ENCODE measurements around the gene B4GALNT2.
"Not testable (repeated sequence)": the region's sequence is repeated elsewhere in the genome, so short reads cannot be mapped to it uniquely, and the experiment has no call there.

Gene B4GALNT2

DNA sequence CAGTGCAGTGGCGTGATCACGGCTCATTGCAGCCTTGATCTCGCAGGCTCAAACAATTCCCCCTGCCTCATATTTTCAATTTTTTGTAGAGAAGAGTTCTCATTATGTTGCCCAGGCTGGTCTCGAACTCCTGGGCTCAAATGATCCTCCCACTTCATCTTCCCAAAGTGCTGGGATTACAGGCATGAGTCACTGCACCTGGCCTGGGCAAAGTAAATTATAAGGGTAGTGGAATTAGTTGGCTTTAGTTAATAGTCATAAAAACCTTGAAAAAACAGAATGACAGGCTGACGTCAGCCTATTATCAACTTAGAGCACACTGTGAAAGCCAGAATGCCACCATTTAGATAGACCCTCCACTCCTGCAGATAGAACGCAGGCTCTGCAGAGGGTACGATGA is 43.5 kb upstream of the B4GALNT2 start:
- DNase-seq, result no peak
- no peaks in the 10 kb centered on the region for H3K4me1 ChIP-seq
- intact Hi-C loops (cut with DNase I; ENCODE audit: low total_unique reads), result no loop called here
- H3K27me3 ChIP-seq, result peaks cover 0 to 50% of the 10 kb centered on the region in 2 donors
- no peaks in the 10 kb centered on the region for H3K9me3 ChIP-seq
- H3K27ac ChIP-seq, result no peak overlapping the region
- no peaks in the 10 kb centered on the region for H3K36me3 ChIP-seq
- no peak overlapping the region for H3K4me3 ChIP-seq
- TF ChIP-seq, protein P1, sequence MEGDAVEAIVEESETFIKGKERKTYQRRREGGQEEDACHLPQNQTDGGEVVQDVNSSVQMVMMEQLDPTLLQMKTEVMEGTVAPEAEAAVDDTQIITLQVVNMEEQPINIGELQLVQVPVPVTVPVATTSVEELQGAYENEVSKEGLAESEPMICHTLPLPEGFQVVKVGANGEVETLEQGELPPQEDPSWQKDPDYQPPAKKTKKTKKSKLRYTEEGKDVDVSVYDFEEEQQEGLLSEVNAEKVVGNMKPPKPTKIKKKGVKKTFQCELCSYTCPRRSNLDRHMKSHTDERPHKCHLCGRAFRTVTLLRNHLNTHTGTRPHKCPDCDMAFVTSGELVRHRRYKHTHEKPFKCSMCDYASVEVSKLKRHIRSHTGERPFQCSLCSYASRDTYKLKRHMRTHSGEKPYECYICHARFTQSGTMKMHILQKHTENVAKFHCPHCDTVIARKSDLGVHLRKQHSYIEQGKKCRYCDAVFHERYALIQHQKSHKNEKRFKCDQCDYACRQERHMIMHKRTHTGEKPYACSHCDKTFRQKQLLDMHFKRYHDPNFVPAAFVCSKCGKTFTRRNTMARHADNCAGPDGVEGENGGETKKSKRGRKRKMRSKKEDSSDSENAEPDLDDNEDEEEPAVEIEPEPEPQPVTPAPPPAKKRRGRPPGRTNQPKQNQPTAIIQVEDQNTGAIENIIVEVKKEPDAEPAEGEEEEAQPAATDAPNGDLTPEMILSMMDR (IDR thresholded peaks at IDR 0.05), result no peak

DNA sequence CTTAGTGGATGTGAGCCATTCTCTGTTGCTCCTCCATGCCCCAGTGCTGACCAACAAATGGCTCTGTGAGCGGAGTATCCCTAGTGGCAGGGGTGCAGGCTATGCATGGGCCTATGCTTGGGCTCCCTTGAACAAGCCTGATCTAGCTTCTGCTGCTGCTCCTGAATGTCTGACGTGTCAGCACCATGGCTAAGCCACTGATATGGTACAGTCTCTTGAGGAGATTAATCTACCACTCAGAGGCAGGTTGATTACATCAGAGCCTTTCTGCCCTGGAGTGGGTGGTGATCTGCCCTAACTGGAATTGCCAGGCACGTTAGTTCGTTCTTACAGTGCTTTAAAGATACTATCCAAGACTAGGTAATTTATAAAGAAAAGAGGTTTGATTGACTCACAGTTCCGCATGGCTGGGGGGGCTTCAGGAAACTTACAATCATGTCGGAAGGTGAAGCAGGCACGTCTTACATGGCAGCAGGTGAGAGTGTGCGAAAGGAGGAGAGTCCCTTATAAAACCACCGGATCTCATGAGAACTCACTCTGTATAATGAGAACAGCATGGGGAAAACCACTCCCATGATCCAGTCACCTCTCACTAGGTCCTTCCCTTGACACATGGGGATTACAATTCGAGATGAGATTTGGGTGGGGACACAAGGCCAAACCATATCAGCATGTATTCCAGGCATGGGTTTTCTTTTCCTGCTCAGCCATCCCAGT is 41.5 kb upstream of the B4GALNT2 start:
- peaks cover 0 to 44% of the 10 kb centered on the region in 2 donors for H3K27me3 ChIP-seq

DNA sequence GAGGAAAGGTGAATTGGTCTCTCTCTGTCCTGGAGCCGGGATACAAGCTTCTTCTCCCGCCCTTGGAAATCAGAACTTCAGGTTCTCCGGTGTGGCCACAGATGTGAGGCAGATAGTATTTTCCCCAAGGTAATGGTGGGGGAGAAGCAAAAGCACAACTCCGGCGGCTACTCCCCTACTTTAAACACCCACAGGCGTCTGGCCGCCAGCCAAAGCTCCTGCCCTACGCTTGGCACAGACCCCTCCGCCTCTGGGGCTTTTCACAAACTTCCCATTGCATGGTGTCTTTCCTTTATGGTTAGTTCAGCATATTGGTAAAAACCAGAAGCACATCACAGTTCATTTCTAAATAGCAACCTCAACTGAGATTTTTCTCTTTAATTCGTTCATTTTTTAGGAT is 39.4 kb upstream of the B4GALNT2 start:
- no peaks in the 10 kb centered on the region for H3K4me1 ChIP-seq
- H3K27ac ChIP-seq, result no peak overlapping the region
- no peak for DNase-seq
- no peaks in the 10 kb centered on the region for H3K9me3 ChIP-seq
- no peak overlapping the region for H3K4me3 ChIP-seq
- H3K36me3 ChIP-seq, result no peaks in the 10 kb centered on the region
- peaks cover 0 to 31% of the 10 kb centered on the region in 2 donors for H3K27me3 ChIP-seq
- TF ChIP-seq, protein P1 (IDR thresholded peaks at IDR 0.05), result no peak
- intact Hi-C loops (cut with DNase I; ENCODE audit: low total_unique reads), result no loop called here

More for the DNA sequence above, 41.5 kb upstream of the B4GALNT2 start:
- no peak for DNase-seq
- no peak overlapping the region for H3K4me3 ChIP-seq
- no peaks in the 10 kb centered on the region for H3K36me3 ChIP-seq
- H3K4me1 ChIP-seq, result no peaks in the 10 kb centered on the region
- intact Hi-C loops (cut with DNase I; ENCODE audit: low total_unique reads), result no loop called here
- TF ChIP-seq, protein P1 (IDR thresholded peaks at IDR 0.05), result no peak
- no peak overlapping the region for H3K27ac ChIP-seq
- no peaks in the 10 kb centered on the region for H3K9me3 ChIP-seq

DNA sequence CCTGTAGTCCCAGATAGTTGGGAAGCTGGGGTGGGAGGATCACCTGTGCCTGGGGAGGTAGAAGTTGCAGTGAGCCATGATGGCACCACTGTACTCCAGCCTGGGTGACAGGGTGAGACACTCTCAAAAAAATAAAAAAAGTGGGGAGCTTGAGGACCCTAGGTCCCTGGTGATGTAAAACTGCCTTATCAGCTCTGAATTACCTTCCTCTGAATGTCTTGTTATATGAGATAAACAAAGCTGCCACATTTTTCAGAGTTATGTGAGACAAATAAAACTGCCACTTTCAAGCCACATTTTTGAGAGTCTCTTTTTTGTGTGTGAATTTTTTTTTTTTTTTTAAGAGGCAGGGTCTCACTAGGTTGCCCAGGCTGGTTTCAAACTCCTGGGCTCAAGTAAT is 32.0 kb upstream of the B4GALNT2 start:
- Histone ChIP-seq H3K9me3 (no peaks in the 10 kb centered on the region), H3K36me3 (no peaks in the 10 kb centered on the region), H3K27ac (no peak overlapping the region), H3K27me3 (peaks cover 0 to 32% of the 10 kb centered on the region in 2 donors), H3K4me3 (no peak overlapping the region), H3K4me1 (no peaks in the 10 kb centered on the region)
- TF ChIP-seq, protein P1 (IDR thresholded peaks at IDR 0.05), result no peak
- intact Hi-C loops (cut with DNase I; ENCODE audit: low total_unique reads), result no loop called here
- no peak for DNase-seq

DNA sequence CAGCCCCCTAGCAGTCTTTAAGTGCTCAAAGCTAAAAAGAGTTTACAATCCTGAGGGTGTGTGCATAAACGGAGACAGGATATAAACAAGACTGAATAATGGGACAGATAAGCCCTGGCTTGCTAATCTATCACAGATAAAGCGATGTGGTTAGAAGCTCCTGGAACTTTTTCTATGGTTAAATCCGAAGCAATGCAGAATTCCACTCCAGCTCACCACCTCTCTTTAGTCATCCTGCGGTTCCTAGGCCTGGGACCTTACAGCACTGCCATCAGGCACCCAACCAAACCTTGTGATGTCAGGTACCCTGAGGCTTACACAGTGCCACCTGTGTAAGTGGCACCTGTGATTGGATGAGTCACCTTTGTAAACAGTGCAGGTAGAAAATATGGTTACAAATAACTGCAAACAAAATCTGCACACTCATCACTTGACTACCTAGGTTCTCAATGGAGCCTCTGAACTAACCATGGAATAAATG is 31.5 kb upstream of the B4GALNT2 start:
- DNase-seq, result no peak
- no peaks in the 10 kb centered on the region for H3K4me1 ChIP-seq
- TF ChIP-seq, protein P1 (IDR thresholded peaks at IDR 0.05), result no peak
- peaks cover 0 to 32% of the 10 kb centered on the region in 2 donors for H3K27me3 ChIP-seq
- intact Hi-C loops (cut with DNase I; ENCODE audit: low total_unique reads), result no loop called here
- H3K4me3 ChIP-seq, result no peak overlapping the region
- no peak overlapping the region for H3K27ac ChIP-seq
- no peaks in the 10 kb centered on the region for H3K9me3 ChIP-seq
- H3K36me3 ChIP-seq, result no peaks in the 10 kb centered on the region

DNA sequence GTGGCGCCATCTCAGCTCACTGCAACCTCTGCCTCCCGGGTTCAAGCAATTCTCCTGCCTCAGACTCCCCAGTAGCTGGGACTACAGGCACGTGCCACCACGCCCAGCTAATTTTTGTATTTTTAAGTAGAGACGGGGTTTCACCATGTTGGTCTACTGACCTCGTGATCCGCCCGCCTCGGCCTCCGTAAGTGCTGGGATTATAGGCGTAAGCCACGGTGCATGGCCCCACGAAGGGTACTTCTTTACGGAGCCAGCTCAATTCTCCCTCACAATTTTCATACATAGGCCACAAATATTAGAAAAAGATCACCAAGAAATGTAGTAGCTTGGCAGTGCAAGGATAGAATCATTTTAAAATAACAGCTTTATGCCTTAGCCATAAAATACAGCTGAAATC is 29.2 kb upstream of the B4GALNT2 start:
- H3K36me3 ChIP-seq; H3K9me3 ChIP-seq; H3K4me1 ChIP-seq; H3K27ac ChIP-seq; H3K4me3 ChIP-seq; intact Hi-C loops (cut with DNase I; ENCODE audit: low total_unique reads); DNase-seq: not testable (repeated sequence)
- H3K27me3 ChIP-seq, result peaks cover 0 to 34% of the 10 kb centered on the region in 2 donors

All from tibial artery (tissue), 4 donors.